ENCODE measurements around the gene RNF152. TPM values are rescaled to one million over a fixed set of nuclear protein-coding genes. Genes with fewer than 3 reads are reported as not detected.

The RNF152 gene
- total RNA-seq, 3 donors from 2014 or later: 61.0 to 99.8 (median 98.0) TPM

DNA sequence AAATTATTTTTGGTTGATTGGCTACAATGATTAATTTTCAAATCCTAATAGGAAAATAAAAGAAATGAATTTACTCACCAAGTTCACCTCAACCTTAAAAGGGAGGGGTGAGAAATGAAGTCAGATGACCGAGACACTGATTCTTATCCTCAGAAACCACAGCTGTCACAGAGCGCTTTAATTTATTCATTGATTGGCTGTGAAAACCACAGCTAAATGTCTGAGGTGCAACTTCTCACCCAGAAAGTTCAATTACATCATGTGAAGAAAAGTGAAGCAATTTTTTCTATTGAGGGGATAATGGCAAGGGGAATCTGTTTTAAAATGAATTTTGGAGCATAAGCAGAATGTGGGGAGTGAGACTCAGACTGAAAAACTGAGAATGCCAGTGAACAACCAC, 128.4 kb downstream of the RNF152 start:
- no peak overlapping the region for H3K4me3 ChIP-seq
- no peaks in the 10 kb centered on the region for H3K9me3 ChIP-seq
- TF ChIP-seq, protein P1, sequence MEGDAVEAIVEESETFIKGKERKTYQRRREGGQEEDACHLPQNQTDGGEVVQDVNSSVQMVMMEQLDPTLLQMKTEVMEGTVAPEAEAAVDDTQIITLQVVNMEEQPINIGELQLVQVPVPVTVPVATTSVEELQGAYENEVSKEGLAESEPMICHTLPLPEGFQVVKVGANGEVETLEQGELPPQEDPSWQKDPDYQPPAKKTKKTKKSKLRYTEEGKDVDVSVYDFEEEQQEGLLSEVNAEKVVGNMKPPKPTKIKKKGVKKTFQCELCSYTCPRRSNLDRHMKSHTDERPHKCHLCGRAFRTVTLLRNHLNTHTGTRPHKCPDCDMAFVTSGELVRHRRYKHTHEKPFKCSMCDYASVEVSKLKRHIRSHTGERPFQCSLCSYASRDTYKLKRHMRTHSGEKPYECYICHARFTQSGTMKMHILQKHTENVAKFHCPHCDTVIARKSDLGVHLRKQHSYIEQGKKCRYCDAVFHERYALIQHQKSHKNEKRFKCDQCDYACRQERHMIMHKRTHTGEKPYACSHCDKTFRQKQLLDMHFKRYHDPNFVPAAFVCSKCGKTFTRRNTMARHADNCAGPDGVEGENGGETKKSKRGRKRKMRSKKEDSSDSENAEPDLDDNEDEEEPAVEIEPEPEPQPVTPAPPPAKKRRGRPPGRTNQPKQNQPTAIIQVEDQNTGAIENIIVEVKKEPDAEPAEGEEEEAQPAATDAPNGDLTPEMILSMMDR (IDR thresholded peaks at IDR 0.05): no peak
- no peak for ATAC-seq
- intact Hi-C loops (cut with DNase I, micrococcal nuclease): no loop called here
- DNase-seq: no peak
- H3K4me1 ChIP-seq (ENCODE audit: low read depth): no peaks in the 10 kb centered on the region
- H3K36me3 ChIP-seq (ENCODE audit: low read depth): no peaks in the 10 kb centered on the region

DNA sequence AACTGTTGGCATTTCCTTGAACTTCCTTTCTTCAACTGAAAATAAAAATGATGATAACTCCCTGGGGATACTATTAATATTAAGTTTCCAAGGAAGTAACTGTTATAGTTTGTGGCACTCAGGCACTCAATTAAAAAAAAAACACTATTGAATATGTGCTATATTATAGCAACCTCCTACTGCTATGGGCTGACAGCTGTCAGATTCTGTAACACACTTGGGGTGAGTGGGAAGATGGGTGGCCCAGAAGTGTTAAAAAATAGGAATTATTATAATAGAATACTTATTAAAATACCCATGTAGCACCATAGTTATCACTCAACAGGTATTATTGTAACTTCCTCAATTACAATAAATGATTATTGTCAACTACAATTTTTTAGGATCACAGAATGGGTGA, 130.9 kb downstream of the RNF152 start:
- no peak for DNase-seq
- no peak overlapping the region for H3K4me3 ChIP-seq
- no peaks in the 10 kb centered on the region for H3K4me1 ChIP-seq (ENCODE audit: low read depth)
- TF ChIP-seq, protein P1 (IDR thresholded peaks at IDR 0.05): no peak
- ATAC-seq: no peak
- no peaks in the 10 kb centered on the region for H3K9me3 ChIP-seq
- intact Hi-C loops (cut with DNase I, micrococcal nuclease): no loop called here
- no peaks in the 10 kb centered on the region for H3K36me3 ChIP-seq (ENCODE audit: low read depth)
